NT2/D1 (cell line): ENCODE measurements around the gene USP51.
"Not testable (repeated sequence)": the region's sequence is repeated elsewhere in the genome, so short reads cannot be mapped to it uniquely, and the experiment has no call there.

Experiments
- DNase-seq: peaks from one replicate; pipeline ENCODE4 v3.0.0-alpha.2; 2011; ENCODE audit warnings: low read depth, low spot score
- H3K27me3 ChIP-seq: 2 replicates; pipeline ENCODE4 v1.6.0; 2011; ENCODE audit warnings: mild to moderate bottlenecking; ENCODE audit not compliant: insufficient read length, insufficient read depth
- H3K36me3 ChIP-seq: 2 replicates; pipeline ENCODE4 v1.6.1; 2011; ENCODE audit warnings: mild to moderate bottlenecking, low read length, mixed read lengths; ENCODE audit not compliant: insufficient read depth, insufficient read length
- H3K4me1 ChIP-seq: 2 replicates; pipeline ENCODE4 v1.5.1; 2011; ENCODE audit not compliant: insufficient read depth, insufficient read length
- H3K4me3 ChIP-seq: 2 replicates; pipeline ENCODE4 v1.5.1; 2011; ENCODE audit warnings: low read depth; ENCODE audit not compliant: insufficient read length
- H3K9ac ChIP-seq: 2 replicates; pipeline ENCODE4 v1.6.0; 2011; ENCODE audit warnings: low read depth; ENCODE audit not compliant: insufficient read length
- H3K9me3 ChIP-seq: 2 replicates; pipeline ENCODE4 v1.5.1; 2011; ENCODE audit warnings: mild to moderate bottlenecking, low read length; ENCODE audit not compliant: insufficient read depth
- SUZ12 ChIP-seq: IDR thresholded peaks from 2 replicates; pipeline ENCODE4 v1.6.1; 2011; ENCODE audit not compliant: insufficient read length, insufficient read depth; ENCODE audit errors: extremely low read depth
- YY1 ChIP-seq: IDR thresholded peaks from 2 replicates; pipeline ENCODE4 v1.6.1; 2011; ENCODE audit not compliant: insufficient read length, insufficient read depth
- ZNF274 ChIP-seq: IDR thresholded peaks from 2 replicates; pipeline ENCODE4 v1.6.1; 2011; ENCODE audit warnings: mild to moderate bottlenecking, low read depth, low read length

Gene USP51

DNA sequence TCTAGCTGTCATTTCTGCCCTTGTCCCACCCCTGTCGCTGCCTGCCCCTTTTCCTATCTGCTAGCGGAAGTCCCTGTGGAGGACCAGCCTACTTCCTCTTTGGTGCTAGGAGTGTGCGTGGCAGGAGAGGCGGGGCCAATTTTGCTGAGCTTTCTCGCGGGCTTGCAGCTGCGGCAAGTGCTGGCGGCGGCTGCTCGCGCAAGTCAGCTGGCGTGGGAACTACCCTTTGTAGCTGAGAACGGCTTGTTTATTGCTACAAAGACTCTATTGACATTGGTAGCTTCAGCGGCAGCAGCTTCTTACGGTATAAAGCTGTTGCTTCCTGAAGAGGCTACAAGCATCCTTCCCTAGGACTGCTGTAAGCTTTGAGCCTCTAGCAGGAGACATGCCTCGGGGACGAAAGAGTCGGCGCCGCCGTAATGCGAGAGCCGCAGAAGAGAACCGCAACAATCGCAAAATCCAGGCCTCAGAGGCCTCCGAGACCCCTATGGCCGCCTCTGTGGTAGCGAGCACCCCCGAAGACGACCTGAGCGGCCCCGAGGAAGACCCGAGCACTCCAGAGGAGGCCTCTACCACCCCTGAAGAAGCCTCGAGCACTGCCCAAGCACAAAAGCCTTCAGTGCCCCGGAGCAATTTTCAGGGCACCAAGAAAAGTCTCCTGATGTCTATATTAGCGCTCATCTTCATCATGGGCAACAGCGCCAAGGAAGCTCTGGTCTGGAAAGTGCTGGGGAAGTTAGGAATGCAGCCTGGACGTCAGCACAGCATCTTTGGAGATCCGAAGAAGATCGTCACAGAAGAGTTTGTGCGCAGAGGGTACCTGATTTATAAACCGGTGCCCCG lies 37.4 kb downstream of the USP51 start, which contains the start of gene MAGEH1:
MAGEH1 (plus strand) TSS at position 138 of the 843 bp plus-strand sequence; CDS start at position 386, 248 bp downstream.
- TF ChIP-seq YY1: no peak
- no peak for TF ChIP-seq SUZ12
- no peak for TF ChIP-seq ZNF274
- no peaks in the 10 kb centered on the region for H3K27me3 ChIP-seq
- no peaks in the 10 kb centered on the region for H3K36me3 ChIP-seq
- H3K4me1 ChIP-seq: peaks cover 6% of the 10 kb centered on the region
- peak; percentile 49 for DNase-seq
- H3K4me3 ChIP-seq: peak within 1 kb of the TSS; percentile 72
- no peaks in the 10 kb centered on the region for H3K9me3 ChIP-seq
- peak within 1 kb of the TSS; percentile 84 for H3K9ac ChIP-seq

DNA sequence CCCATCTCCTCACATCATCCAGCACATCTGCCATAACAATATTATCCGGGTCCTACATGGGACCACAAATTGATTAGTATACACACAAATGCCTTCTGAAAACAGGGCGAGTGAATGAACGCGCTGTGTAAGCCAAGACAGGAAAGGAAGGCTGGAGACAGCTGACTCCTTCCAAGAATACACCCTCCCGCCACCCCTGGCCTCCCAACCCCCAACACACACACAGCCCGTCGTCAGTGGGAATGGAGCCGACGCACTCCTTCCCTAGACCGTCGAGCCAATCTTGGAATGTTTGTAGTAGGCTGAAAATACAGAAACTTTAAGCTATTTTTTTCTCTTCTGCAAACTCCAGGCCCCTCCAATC lies 38.0 kb downstream of the USP51 start:
- Histone ChIP-seq H3K36me3 (no peaks in the 10 kb centered on the region), H3K9ac (peak overlapping the region; percentile 84), H3K4me1 (peaks cover 6% of the 10 kb centered on the region), H3K27me3 (no peaks in the 10 kb centered on the region), H3K4me3 (peak overlapping the region; percentile 72), H3K9me3 (no peaks in the 10 kb centered on the region)
- DNase-seq: no peak
- TF ChIP-seq YY1 (no peak), SUZ12 (no peak), ZNF274 (no peak)

DNA sequence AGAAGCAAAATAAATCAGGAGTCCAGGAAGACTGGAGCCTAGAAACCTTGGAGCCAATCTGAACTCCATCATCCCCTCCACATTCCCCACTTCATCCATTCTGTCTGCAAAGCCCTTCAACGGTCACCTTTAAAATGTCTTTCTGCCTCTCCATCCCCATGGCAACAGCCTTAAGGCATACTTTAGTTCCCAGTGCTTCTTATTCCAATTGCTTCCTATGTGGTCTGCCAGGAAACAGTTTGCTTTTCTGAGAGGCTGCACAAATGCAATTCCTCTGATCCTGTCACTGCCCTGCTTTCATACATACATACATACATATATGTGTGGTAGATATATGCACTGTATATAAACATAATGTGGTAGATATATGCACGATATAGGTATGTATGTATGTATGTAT lies 38.5 kb downstream of the USP51 start:
- Histone ChIP-seq H3K27me3 (no peaks in the 10 kb centered on the region), H3K9ac (peak overlapping the region; percentile 42), H3K4me3 (peak overlapping the region; percentile 72), H3K9me3 (no peaks in the 10 kb centered on the region), H3K4me1 (peaks cover 6% of the 10 kb centered on the region), H3K36me3 (no peaks in the 10 kb centered on the region)
- TF ChIP-seq SUZ12 (no peak), ZNF274 (no peak), YY1 (no peak)
- no peak for DNase-seq

DNA sequence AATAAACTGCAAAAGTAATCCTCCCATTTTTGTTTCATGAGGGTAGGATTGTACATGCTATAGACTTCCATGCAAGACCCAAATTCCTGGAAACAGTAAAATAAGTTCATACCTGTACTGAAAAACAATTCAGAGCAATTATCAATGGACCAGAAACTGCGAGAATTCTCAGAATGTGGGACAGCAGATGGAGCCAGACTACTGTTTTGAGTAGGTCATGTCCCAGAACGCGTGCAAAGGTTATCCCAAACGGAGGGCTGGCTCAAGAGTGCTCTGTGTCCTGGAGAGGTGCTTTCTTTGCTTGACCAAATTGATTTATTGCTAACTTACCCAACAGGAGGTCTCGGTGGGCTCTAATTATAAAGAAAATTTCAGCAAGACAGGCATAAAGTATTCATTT lies 39.4 kb downstream of the USP51 start:
- no peak for DNase-seq
- Histone ChIP-seq H3K9ac (no peak overlapping the region), H3K36me3 (no peaks in the 10 kb centered on the region), H3K9me3 (no peaks in the 10 kb centered on the region), H3K4me1 (peaks cover 6% of the 10 kb centered on the region), H3K27me3 (no peaks in the 10 kb centered on the region), H3K4me3 (no peak overlapping the region)
- TF ChIP-seq ZNF274 (no peak), SUZ12 (no peak), YY1 (no peak)

DNA sequence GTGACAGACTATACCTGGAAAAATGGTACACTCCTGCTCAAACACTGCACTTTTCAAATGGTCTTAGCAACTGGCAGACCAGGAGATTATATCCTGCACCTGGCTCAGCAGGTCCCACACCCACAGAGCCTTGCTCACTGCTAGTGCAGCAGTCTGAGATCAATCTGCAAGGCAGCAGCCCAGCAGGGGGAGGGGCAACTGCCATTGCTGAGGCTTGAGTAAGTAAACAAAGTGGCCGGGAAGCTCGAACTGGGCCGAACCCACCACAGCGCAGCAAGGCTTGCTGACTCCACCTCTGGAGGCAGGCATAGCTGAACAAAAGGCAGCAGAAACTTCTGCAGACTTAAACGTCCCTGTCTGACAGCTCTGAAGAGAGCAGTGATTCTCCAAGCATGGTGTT lies 46.2 kb downstream of the USP51 start:
- not testable (repeated sequence) for DNase-seq, H3K9ac ChIP-seq, H3K36me3 ChIP-seq, H3K4me3 ChIP-seq, H3K27me3 ChIP-seq, H3K9me3 ChIP-seq, H3K4me1 ChIP-seq
